SH-SY5Y (cell line): ENCODE results near the gene CHST10.

Experiments
- GATA2 ChIP-seq: IDR thresholded peaks from 2 replicates; pipeline ENCODE4 v1.6.1; 2011; ENCODE audit warnings: mild to moderate bottlenecking, low read depth, low read length
- GATA3 ChIP-seq: IDR thresholded peaks from 2 replicates; pipeline ENCODE4 v1.6.1; 2011; ENCODE audit warnings: low read depth, mild to moderate bottlenecking, low read length, moderate library complexity

- TF ChIP-seq GATA2: no peak
- TF ChIP-seq GATA3: no peak
Observed at GRCh38 chr2:100425107-100425506, 7.6 kb upstream of the CHST10 start.
